H1 (cell line): ENCODE results near the gene RNF157. TPM values are rescaled to one million over a fixed set of nuclear protein-coding genes. Genes with fewer than 3 reads are reported as not detected.

ENCODE experiments used
- CREB1 ChIP-seq: IDR thresholded peaks from 2 replicates; pipeline ENCODE4 v1.6.1; 2012; ENCODE audit warnings: inconsistent platforms
- EP300 ChIP-seq, 2 experiments: IDR thresholded peaks; 1 replicate in 1 of 2; 2 replicates in 1 of 2; pipeline ENCODE4 v1.6.1; 2011 to 2012; ENCODE audit warnings: low read depth in 2 of 2, low read length in 2 of 2, mild to moderate bottlenecking in 2 of 2, borderline replicate concordance in 1 of 2, inconsistent platforms in 1 of 2, moderate library complexity in 1 of 2
- JUND ChIP-seq: IDR thresholded peaks from 2 replicates; pipeline ENCODE4 v1.6.1; 2011; ENCODE audit warnings: mild to moderate bottlenecking, improper control_type of control experiment, low read length
- PHF8 ChIP-seq: fragments of 200-600 bp; sonication (generic); conservative IDR thresholded peaks from 2 replicates; pipeline ENCODE4 v1.7.1; 2012; ENCODE audit warnings: low read depth, mild to moderate bottlenecking, inconsistent platforms, low read length, moderate library complexity
- SAP30 ChIP-seq: fragments of 300-600 bp; sonication (generic); IDR thresholded peaks from 2 replicates; pipeline ENCODE4 v1.7.1; 2012; ENCODE audit warnings: low read length, moderate library complexity, mild to moderate bottlenecking, inconsistent platforms; ENCODE audit not compliant: insufficient read depth, insufficient replicate concordance
- TCF12 ChIP-seq: IDR thresholded peaks from 2 replicates; pipeline ENCODE4 v1.6.1; 2011; ENCODE audit warnings: low read depth, mild to moderate bottlenecking, low read length
- polyA plus RNA-seq, 7 experiments: library from polyadenylated mRNA; depleted of rRNA in 3 of 7; stranded (reverse) in 5 of 7; unstranded in 2 of 7; fragments of >200 nt in 5 of 7; fragments of 200-250 nt in 2 of 7; gene quantifications; 1 replicate in 5 of 7; 2 replicates in 1 of 7; 4 replicates in 1 of 7; pipeline versions ENCODE4 v1.2.1 to v1.2.3, GENCODE V29; 2011 to 2013; ENCODE audit warnings: missing spikeins in 2 of 7, mixed read lengths in 2 of 7
- total RNA-seq: library from RNA; stranded (reverse); fragmentation: NEBNext Ultra II Directional; extraction: Animal tissue kit (Norgen Biotek cat#: 25700); gene quantifications from 2 replicates; pipeline ENCODE4 v1.2.1, GENCODE V29; 2021
- TF ChIP-seq, protein P1 (sequence below): fragments of 300-600 bp; sonication (generic); IDR thresholded peaks from 2 replicates; pipeline ENCODE4 v1.7.1; 2012; ENCODE audit warnings: low read length, moderate library complexity, mild to moderate bottlenecking, inconsistent platforms; ENCODE audit not compliant: insufficient replicate concordance
- TF ChIP-seq, protein P2 (sequence below): IDR thresholded peaks from 2 replicates; pipeline ENCODE4 v1.6.1; 2012; ENCODE audit warnings: inconsistent platforms

RNF157 gene
- total and polyA plus RNA-seq, 2 of the 8 experiments (the other 6 are each of a cell fraction or from before 2014, with no cell fraction given) = 13.4 to 16.7 TPM

DNA sequence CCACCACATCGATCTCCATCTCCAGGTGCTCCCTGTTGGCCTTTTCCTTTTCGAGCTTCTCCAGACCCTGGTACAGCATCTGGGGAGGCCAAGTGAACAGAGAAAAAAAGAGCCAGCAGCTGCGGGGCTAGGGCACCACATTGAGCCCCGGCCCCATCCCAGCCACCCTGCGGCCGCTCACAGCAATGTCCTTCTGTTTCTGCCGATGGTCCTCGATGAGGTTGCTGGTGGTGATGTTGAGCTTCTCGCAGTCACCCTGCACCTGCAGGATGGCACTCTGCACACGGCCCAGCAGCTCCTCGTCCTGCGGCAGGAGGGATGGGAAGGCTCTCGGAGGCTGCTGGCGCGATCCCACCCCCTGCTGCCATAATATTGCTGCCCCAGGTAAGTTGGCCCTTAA lies 40.4 kb upstream of the RNF157 start (continued):
- TF ChIP-seq, protein P1, sequence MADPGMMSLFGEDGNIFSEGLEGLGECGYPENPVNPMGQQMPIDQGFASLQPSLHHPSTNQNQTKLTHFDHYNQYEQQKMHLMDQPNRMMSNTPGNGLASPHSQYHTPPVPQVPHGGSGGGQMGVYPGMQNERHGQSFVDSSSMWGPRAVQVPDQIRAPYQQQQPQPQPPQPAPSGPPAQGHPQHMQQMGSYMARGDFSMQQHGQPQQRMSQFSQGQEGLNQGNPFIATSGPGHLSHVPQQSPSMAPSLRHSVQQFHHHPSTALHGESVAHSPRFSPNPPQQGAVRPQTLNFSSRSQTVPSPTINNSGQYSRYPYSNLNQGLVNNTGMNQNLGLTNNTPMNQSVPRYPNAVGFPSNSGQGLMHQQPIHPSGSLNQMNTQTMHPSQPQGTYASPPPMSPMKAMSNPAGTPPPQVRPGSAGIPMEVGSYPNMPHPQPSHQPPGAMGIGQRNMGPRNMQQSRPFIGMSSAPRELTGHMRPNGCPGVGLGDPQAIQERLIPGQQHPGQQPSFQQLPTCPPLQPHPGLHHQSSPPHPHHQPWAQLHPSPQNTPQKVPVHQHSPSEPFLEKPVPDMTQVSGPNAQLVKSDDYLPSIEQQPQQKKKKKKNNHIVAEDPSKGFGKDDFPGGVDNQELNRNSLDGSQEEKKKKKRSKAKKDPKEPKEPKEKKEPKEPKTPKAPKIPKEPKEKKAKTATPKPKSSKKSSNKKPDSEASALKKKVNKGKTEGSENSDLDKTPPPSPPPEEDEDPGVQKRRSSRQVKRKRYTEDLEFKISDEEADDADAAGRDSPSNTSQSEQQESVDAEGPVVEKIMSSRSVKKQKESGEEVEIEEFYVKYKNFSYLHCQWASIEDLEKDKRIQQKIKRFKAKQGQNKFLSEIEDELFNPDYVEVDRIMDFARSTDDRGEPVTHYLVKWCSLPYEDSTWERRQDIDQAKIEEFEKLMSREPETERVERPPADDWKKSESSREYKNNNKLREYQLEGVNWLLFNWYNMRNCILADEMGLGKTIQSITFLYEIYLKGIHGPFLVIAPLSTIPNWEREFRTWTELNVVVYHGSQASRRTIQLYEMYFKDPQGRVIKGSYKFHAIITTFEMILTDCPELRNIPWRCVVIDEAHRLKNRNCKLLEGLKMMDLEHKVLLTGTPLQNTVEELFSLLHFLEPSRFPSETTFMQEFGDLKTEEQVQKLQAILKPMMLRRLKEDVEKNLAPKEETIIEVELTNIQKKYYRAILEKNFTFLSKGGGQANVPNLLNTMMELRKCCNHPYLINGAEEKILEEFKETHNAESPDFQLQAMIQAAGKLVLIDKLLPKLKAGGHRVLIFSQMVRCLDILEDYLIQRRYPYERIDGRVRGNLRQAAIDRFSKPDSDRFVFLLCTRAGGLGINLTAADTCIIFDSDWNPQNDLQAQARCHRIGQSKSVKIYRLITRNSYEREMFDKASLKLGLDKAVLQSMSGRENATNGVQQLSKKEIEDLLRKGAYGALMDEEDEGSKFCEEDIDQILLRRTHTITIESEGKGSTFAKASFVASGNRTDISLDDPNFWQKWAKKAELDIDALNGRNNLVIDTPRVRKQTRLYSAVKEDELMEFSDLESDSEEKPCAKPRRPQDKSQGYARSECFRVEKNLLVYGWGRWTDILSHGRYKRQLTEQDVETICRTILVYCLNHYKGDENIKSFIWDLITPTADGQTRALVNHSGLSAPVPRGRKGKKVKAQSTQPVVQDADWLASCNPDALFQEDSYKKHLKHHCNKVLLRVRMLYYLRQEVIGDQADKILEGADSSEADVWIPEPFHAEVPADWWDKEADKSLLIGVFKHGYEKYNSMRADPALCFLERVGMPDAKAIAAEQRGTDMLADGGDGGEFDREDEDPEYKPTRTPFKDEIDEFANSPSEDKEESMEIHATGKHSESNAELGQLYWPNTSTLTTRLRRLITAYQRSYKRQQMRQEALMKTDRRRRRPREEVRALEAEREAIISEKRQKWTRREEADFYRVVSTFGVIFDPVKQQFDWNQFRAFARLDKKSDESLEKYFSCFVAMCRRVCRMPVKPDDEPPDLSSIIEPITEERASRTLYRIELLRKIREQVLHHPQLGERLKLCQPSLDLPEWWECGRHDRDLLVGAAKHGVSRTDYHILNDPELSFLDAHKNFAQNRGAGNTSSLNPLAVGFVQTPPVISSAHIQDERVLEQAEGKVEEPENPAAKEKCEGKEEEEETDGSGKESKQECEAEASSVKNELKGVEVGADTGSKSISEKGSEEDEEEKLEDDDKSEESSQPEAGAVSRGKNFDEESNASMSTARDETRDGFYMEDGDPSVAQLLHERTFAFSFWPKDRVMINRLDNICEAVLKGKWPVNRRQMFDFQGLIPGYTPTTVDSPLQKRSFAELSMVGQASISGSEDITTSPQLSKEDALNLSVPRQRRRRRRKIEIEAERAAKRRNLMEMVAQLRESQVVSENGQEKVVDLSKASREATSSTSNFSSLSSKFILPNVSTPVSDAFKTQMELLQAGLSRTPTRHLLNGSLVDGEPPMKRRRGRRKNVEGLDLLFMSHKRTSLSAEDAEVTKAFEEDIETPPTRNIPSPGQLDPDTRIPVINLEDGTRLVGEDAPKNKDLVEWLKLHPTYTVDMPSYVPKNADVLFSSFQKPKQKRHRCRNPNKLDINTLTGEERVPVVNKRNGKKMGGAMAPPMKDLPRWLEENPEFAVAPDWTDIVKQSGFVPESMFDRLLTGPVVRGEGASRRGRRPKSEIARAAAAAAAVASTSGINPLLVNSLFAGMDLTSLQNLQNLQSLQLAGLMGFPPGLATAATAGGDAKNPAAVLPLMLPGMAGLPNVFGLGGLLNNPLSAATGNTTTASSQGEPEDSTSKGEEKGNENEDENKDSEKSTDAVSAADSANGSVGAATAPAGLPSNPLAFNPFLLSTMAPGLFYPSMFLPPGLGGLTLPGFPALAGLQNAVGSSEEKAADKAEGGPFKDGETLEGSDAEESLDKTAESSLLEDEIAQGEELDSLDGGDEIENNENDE = no peak
- TF ChIP-seq SAP30 (no peak), CREB1 (no peak), JUND (no peak), EP300 (IDR thresholded peaks at IDR 0.05; ENCODE audit: borderline replicate concordance in 1 of 2, low read depth in 2 of 2, low read length in 2 of 2) (no peak), TCF12 (no peak), PHF8 (no peak)
- TF ChIP-seq, protein P2, sequence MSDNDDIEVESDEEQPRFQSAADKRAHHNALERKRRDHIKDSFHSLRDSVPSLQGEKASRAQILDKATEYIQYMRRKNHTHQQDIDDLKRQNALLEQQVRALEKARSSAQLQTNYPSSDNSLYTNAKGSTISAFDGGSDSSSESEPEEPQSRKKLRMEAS = no peak
